ENCODE measurements around the gene CCDC152.
"Not testable (repeated sequence)": the region's sequence is repeated elsewhere in the genome, so short reads cannot be mapped to it uniquely, and the experiment has no call there.

The CCDC152 gene, protein sequence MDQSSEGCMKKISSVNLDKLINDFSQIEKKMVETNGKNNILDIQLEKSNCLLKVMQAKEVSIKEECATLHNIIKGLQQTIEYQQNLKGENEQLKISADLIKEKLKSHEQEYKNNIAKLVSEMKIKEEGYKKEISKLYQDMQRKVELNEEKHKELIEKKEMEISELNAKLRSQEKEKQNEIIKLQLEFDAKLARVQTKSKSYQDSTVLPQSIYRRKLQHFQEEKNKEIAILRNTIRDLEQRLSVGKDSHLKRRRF

DNA sequence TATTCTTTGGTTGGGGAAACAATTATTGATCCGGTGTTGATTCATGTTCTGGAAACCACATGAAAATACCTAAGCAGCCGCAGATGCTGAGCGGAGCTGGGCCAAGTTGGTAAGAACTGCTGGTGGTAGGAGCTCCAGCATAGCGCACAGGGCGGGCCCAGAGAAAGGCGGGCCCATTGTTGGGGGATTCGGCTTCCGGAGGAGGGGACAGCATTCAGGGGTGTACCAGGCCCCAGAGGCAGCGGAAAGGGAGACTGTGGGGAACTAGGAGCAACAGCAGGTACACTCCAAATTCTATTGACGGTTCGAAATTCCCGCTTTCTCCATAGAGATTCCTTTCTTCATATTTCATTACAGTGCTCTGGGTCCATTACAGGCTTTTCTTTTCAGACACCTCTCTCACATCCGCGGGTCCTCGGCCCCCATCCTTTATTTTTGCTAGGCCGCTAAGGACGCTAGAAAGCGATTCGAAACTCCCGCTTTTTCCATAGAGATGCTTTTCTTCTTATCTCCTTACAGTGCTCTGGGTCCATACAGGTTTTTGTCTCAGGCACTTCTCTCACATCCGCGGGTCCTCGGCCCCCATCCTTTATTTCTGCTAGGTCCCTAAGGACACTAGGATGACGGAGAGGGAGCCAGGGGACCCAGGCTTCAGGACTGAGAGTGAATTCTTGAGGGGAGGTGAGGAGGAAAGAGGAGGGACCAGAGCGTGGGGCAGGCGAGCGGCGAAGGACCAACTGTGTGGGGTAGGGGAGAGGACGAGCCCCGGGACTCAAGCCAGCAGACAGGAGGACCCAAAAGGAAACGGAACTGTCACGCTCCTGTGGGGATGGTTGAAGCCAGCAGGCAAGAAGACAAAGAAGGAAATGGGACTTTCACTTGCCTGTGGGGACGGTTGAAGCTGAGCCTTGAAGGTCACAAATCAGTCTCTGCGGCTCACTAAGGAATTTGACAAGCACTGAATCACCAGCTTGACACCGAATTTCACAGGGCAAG lies at the start of gene CCDC152:
CCDC152 (plus strand) TSS at position 213 of the 996 bp plus-strand sequence. CDS start 2,304 bp downstream, outside the sequence.
- peak; percentile 56 for DNase-seq

DNA sequence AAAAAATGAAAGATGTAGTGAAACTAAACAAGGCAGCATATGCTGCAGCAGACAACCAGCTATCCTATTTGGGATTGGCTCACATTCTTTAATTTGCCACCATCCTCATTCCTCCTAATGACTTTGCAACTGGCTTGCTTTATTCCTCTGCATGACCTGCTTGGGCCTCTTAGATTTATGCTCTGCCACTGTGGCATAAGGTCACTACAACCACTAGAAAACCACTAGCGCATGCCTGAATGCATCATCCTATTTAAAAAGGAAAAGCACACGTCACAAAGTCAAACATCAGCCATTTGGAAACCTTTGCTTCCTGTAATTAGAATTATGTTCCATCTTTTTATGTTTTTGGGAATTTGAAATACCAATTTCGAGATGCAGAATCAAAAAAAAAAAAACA lies 40.8 kb upstream of the CCDC152 start:
- no peak for DNase-seq

DNA sequence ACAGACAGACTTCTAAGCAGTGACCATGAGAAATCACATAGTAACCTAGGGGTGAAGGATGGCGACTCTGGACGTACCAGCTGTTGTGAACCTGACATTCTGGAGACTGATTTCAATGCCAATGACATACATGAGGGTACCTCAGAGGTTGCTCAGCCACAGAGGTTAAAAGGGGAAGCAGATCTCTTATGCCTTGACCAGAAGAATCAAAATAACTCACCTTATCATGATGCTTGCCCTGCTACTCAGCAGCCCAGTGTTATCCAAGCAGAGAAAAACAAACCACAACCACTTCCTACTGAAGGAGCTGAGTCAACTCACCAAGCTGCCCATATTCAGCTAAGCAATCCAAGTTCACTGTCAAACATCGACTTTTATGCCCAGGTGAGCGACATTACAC lies 38.0 kb upstream of the CCDC152 start:
- DNase-seq: peak; percentile 7

DNA sequence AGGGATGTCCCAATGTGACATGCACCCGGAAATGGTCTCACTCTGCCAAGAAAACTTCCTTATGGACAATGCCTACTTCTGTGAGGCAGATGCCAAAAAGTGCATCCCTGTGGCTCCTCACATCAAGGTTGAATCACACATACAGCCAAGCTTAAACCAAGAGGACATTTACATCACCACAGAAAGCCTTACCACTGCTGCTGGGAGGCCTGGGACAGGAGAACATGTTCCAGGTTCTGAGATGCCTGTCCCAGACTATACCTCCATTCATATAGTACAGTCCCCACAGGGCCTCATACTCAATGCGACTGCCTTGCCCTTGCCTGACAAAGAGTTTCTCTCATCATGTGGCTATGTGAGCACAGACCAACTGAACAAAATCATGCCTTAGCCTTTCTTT lies 37.6 kb upstream of the CCDC152 start:
- DNase-seq: no peak

DNA sequence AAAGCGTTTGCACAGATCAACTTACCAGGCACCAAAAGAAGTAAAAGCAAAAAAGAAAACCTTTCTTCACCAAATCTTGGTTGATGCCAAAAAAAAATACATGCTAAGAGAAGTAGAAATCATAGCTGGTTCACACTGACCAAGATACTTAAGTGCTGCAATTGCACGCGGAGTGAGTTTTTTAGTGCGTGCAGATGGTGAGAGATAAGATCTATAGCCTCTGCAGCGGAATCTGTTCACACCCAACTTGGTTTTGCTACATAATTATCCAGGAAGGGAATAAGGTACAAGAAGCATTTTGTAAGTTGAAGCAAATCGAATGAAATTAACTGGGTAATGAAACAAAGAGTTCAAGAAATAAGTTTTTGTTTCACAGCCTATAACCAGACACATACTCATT lies 36.4 kb upstream of the CCDC152 start:
- DNase-seq: peak; percentile 13

DNA sequence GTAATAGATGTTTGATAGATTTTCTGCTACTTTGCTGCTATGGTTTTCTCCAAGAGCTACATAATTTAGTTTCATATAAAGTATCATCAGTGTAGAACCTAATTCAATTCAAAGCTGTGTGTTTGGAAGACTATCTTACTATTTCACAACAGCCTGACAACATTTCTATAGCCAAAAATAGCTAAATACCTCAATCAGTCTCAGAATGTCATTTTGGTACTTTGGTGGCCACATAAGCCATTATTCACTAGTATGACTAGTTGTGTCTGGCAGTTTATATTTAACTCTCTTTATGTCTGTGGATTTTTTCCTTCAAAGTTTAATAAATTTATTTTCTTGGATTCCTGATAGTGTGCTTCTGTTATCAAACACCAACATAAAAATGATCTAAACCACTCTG lies 35.1 kb upstream of the CCDC152 start:
- DNase-seq: no peak

DNA sequence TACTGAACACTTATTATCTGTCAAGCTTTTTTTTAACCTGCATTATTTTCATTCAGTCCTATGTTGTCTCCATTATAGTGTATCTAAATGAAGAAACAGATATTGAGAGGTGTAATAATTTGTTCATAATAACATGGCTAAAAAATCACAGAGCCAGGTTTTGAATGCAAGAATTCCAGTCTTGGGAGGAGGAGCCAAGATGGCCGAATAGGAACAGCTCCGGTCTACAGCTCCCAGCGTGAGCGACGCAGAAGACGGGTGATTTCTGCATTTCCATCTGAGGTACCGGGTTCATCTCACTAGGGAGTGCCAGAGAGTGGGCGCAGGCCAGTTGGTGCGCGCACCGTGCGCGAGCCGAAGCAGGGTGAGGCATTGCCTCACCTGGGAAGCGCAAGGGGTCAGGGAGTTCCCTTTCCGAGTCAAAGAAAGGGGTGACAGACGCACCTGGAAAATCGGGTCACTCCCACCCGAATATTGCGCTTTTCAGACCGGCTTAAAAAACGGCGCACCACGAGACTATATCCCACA lies 22.0 kb upstream of the CCDC152 start:
- DNase-seq: not testable (repeated sequence)

DNA sequence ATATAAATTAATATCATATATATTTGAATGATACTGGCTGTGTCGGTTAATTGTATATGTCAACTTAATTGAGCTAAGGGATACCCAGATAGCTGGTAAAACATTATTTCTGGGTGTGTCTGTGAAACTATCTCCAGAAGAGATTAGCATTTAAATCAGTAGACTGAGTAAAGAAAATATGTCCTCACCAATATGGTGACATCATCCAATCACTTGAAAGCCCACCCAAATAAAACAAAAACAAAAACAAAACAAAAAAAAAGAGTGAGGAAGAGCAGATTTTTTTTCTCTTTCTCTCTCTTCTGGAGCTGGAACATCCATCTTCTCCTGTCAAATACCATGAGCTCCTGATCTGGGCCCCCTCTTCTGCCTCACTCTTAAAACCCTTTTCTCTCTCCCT lies 15.7 kb upstream of the CCDC152 start:
- DNase-seq: no peak

DNA sequence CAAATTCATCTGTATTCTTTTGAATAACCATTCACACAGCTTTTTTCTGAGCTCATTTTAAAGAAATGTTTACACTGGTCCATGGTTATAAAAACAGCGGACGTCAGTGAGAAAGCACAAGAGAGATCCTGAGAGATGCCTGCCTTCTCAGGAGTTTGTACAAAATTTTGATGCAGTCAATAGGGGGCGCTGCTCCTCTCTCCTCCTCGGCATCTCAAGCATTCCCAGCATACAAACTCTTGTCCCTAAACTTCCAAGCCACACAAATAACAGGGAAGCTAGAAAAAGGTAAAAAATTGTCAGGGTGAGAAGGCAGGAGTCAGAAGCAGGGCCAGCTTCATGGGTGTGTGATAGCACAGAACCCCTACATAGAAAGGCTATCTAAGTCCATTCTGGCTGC lies 11.2 kb upstream of the CCDC152 start:
- DNase-seq: no peak

DNA sequence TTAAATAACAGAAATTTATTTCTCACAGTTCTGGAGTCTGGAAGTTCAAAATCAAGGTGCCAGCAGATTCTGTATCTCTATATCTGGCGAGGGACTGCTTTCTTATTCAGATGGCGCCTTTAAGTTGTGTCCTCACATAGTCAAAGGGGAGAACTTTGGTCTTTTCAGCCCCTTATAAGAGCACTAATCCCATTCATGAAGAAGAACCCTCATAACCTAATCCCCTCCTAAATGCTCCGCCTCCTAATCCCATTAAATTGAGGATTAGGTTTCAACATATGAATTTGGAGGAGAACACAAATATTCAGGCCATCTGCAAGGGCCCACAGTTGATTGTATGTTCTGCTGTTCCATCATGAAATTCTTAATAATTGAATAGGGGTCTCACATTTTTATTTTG lies 10.8 kb upstream of the CCDC152 start:
- DNase-seq: no peak

DNA sequence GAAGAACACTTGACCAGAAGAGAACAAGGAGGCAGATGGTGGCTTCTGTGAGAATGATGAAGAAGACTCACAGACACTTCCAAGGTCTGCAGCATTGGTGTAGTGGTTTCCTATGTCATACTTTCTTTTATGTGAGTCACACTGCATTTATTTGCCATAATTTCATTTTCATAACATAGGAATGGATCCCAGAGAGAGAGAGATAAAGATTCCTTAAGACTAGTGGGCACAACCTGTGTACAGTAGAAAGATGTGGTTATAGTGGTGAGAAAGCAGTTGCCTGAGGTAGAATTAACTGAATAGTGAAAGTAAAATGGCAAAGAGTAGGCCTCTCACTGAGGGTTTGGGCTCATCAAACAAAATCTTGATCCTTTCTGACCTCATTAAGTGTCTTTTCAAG lies 7.6 kb upstream of the CCDC152 start:
- DNase-seq: no peak

DNA sequence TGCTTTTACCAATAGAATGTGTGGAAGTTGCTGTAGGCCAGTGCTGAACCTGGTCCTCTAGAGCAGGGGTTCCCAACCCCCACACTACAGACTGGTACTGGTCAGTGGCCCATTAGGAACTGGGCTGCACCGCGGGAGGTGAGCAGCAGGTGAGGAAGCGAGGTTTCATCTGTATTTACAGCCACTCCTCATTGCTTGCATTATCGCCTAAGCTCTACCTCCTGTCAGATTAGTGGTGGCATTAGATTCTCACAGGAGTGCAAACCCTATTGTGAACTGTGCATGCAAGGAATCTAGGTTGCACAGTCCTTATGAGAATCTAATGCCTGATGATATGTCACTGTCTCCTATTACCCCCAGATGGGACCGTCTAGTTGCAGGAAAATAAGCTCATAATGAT lies 6.1 kb upstream of the CCDC152 start:
- no peak for DNase-seq

DNA sequence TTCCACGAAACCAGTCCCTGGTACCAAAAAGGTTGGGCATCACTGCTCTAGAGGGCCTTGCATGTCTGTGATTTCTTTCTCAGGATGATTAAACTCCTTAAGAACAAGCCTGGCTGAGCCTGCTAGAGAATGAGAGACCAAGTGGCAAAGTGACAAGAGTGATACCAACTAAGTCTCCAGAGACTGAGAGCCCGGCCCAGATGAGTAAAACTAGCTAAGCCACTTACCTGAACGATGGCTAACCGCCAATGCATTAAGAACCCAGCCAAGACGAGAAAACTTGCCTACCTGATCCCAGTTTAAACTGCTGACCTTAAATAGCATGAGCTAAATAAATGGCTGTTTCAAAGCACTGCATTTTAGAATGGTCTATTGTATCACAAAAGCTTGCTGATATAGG lies 5.6 kb upstream of the CCDC152 start:
- DNase-seq: no peak

DNA sequence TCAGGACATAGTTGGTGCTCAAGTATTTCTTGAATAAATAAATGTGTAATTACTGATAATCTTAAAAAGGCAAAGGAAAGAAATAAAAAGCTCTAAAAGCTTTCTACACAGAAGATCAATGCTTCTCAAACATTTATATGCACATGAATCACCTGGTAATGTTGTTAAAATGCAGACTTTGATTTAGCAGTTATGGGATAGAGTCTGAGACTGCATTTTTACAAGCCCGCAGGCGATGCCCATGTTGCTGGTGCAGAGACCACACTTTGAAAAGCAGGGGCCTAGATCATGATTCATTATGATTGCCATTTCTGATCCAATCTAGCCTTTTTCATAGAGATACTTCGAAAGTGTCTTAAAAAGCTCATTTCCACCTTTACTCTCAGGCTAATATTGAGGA lies 3.5 kb upstream of the CCDC152 start:
- no peak for DNase-seq

DNA sequence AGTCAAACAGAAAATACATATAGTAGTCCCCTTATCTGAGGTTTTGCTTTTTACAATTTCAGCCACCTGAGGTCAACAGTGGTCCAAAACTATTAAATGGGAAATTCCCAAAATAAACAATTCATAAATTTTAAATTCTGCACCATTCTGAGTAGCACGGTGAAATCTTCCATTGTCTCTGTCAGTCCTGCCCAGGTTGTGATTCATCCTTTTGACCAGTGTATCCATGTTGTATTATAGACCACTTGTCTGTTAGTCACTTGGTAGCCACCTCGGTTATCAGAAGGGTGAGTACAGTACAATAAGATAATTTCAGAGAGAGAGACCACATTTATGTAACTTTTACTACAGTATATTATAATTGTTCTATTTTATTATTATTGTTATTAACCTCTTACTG lies 2.8 kb downstream of the CCDC152 start:
- no peak for DNase-seq

DNA sequence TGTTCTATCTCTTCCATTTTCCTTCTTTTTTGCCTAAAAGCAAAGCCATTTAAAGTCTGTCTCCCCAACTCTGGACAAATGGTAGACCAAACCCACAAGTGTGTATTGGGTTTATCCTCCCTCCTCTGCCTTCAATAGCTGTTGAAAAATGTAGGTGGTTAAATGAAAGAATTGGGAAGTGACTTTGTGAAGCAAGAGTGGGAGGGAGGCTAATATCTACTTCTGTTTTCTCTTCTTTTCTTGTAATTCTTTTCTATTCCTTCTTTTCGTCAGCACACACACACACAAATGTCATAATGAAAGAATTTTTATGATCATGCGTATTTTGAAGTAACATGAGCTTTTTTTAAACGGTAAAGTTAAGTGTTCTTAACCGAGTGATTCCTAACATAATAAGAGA lies 3.8 kb downstream of the CCDC152 start:
- DNase-seq: no peak

DNA sequence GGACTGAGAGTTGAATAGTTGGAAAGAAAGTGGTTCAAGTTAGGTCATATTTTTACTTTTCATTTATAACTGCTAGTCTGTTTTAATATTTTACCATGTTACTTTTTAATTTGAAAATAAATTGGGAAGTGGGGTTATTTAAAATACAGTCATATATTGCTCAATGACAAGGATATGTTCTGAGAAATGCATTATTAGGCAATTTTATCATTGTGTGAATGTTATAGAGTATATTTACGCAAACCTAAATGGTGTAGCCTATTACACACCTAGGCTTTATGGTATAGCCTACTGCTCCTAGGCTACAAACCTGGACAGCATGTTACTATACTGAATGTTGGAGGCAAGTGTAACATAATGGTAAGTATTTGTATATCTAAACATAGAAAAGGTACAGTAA lies 5.2 kb downstream of the CCDC152 start:
- no peak for DNase-seq

DNA sequence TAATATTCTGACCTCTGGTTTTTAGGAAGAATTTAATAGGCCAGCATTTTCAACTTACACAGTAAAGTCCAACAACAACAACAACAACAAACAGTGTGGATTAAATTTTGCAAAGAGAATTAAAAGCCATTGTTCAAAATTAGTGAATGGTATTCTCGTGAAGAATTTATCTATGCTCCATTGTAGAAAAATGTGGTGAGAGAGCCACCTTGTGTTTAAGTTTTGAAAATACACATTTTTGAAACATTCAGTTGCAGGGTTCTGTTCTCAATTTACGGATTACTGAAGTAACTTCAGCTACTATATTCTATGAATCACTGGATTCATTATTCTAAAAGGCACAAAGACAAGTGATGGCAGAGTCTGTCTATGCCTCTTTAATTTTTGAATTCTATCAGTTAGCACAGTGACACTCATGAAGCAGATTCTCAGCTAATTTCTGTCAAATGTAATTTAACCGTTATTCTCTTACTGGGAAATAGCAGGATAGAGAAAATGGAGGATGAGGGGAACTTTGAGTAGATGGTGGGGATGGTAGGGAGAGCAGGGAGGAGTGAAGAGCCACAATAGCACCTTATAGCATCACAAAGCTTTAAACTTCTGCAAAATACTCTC lies 11.0 kb downstream of the CCDC152 start:
- DNase-seq: no peak

DNA sequence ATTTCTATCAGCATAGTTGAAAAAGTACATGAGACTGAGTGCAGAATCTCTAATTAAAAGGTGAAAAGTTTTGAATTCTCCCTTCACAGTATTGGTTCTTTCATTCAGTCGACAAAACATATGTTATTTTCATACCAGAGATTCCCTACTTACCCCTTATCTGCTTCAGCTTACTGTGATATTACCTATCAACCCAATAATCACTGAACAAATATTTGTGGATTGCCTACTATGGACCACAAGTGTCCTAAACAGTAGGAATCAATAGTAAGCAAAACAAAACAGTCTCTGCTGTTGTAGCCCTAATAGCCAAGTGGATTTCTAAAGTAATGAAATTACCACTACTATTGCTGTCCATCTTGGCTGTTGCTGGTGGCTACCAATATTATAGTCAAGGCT lies 11.5 kb downstream of the CCDC152 start:
- no peak for DNase-seq

DNA sequence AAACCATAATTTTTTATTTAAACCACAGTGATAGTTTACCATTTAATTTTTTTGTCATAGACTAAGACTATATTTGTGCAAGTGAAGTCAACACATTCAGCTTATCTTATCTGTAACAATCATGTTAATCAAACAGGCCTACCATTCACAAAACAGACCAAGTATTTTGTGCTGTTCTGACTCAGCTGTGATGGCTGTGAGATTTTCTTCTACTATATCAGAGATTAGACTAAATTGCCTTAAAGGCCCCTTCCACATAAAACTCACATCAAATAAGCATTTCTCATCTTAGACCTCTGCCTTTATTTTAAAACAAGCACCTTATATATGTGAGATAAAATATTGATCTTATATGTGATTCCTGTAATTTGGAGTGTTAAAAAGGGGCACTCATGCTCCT lies 13.4 kb downstream of the CCDC152 start:
- DNase-seq: no peak

DNA sequence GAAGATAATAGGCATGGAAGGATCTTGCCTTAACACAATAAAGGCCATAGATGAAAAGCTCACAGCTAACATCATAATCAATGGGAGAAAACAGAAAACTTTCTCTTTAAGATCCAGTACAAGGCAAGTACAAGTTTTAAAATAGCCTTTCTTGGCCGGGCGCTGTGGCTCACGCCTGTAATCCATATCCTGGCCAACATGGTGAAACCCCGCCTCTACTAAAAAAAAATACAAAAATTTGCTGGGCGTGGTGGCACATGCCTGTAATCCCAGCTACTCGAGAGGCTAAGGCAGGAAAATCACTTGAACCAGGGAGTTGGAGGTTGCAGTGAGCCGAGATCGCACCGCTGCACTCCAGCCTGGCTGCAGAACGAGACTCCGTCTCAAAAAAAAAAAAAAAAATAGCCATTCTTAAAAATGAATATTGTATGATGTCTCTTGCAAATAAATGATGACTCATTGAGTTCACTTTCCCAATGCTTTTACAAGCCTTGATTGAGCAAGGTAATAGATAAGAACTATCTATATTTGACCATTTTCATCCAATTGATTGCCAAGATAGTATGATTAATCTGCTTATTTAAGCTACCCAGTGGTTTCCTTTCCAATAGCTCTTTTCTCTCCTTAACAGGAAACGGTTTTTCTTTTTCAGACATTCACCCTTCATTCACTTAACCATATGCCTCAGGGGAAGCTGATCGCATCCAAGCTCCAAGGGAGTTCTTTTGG lies 15.8 kb downstream of the CCDC152 start:
- DNase-seq: no peak

DNA sequence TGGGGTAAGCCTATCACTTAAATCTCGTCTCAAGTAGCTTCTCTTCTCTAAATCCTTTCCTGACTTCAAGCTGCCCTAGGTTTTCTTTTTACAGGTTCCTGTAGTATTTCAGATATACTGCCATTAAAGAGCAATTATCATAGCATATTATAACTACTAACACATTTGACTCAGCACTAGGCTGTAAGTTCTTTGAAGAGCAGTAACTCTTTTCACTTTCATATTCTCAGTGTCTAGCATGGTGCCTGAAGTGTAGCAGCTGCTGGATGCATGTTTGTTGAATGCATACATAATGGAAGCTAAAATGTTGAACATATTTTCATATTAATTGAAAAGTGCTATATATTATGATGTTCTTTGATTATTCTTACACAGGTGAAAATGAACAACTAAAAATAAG lies 22.5 kb downstream of the CCDC152 start:
- DNase-seq: no peak

DNA sequence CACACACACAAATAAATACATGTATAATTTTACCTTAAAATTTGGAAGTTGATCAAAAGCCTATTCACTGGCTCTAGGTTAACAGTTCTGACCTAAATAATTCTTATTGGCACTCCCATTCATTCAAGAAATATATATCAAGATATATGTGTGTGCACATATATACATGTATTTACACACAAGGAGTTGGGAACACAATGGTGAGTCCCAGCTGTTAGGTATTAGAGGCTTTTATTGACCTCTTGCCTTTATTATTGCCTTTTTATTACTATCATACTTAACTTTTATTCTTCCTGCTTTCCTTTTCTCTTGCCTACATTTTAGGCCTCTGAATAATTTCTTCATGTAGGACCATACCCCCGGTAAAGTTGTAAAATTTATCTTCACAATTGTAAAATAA lies 25.0 kb downstream of the CCDC152 start:
- DNase-seq: no peak

All from CD4-positive, alpha-beta T cell treated with Interleukin-17A for 4 hours (primary cell).